Effector CD4-positive, alpha-beta T cell (primary cell): ENCODE results near the gene CGA. TPM values are rescaled to one million over a fixed set of nuclear protein-coding genes. Genes with fewer than 3 reads are reported as not detected.
"Not testable (repeated sequence)": the region's sequence is repeated elsewhere in the genome, so short reads cannot be mapped to it uniquely, and the experiment has no call there.

ENCODE experiments used
- DNase-seq: peaks from one replicate; pipeline ENCODE4 v3.0.0-alpha.2; 2020
- total RNA-seq: gene quantifications from one replicate; lab custom pipeline; 2026; lab: John Stamatoyannopoulos, UW

CGA gene
- total RNA-seq = not detected

DNA sequence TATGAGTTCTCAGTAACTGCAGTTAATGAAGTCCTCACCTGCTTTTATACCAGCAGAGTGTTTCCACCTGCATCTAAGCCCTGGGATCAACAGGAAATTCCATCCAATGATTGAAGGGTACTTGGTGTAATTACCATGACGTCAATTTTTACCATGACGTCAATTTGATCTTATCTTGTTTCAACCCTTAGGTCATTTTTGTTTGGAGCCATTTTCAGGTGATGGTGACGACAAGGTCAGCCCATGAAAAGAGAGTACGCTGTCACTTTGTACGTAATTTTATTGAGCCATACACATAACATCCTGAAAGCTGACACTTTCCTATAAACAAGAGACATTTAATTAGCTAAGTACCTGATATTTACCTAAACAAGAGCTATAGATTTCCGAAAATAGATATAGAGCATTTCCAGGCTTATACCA, at the start of gene CGA:
Gene CGA, minus strand, starts transcription at position 20 of the 423 bp plus-strand sequence. CDS start 6,906 bp downstream, outside the sequence.
- no peak for DNase-seq

DNA sequence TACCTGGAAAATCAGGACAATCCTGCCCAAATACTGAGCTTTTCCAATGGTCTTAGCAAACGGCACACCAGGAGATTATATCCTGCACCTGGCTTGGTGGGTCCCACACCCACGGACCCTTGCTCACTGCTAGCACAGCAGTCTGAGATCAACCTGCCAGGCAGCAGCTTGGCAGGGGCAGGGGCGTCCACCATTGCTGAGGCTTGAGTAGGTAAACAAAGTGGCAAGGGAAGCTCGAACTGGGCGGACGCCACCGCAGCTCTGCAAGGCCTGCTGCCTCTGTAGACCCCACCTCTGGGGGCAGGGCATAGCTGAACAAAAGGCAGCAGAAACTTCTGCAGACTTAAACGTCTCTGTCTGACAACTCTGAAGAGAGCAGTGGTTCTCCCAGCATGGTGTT, 45.0 kb upstream of the CGA start:
- not testable (repeated sequence) for DNase-seq

DNA sequence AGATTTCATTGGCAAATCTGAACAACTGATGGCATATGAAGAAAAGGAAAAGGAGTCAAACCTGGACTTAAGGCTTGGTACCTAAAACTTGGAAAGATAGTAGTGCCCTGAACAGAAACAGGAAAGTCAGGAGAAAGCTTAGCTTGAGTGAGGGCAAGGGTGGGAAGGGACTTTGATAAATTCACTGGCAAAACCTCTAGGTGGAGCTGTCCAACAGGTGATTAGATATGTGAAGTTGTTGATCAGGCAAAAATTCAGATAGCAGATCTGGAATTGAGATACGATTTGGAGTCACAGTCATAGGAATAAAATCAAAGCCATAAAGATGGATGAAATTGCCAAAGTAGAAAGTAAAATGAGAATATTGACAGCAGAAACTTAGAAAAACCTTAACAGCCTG, 44.3 kb upstream of the CGA start:
- DNase-seq = peak; percentile 50

DNA sequence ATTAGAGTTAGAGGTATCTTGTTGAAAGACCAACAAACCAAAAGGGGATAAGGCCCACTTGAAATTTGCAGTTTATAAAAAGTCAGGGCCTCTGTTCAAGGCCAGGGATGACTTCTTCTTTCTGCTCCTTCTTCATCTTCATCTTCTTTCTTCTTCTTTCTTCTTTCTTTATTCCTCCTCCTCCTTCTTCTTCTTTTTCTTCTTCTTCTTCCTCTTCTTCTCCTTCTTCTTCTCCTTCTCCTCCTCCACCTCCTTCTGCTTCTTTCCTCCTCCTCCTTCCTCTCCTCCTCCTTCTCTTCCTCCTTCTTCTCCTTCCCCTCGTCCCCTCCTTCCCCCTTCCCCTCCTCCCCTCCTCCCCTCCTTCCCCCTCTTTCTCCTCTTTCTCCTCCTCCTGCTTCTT, 42.1 kb upstream of the CGA start:
- DNase-seq = no peak

DNA sequence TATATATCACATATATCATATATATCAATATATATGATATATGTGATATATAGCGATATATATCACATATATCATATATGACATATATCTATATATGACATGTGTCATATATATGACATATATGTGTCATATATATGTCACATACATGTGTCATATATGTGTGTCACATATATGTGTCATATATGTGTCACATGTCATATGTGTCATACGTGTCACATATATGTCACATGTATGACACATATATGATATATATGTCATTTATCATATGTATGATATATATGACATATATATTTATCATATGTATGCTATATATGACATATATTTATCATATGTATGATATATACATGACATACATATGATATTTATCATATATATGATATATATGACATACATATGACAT, 32.8 kb upstream of the CGA start:
- DNase-seq = no peak

DNA sequence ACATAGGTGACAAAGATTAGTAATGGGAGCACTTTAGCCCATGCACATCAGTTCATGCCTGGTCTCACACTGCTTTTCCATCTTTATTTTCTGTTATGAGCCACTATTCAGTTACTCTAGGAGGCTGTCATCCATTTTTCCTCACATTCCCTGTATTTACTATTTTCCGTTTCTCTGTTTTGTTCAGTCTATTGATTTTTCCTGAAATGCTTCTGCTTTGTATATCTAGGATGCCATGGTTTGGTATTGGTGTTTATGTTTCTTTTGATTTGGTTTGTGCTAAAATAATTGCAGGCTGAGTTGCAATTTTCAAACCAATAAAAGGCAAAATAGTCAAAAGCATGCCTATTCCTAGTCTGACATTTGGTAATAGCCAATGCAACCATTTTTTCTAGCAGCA, 31.6 kb upstream of the CGA start:
- no peak for DNase-seq

DNA sequence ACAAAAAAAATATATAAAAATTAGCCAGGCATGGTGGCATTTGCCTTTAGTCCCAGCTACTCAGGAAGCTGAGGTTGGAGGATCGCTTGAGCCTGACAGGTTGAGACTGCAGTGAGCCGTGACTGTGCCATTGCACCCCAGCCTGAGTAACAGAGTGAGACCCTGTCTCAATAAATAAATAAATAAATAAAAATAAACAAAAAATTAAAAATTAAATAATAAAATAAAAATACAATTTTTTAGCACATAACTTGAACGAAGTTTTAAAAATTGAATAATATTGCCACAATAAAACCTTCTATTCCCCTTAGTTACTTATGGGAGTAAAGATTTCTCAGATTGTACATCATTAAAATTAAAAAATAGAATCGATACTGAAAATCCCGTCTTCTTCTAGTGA, 29.2 kb upstream of the CGA start:
- DNase-seq = no peak

DNA sequence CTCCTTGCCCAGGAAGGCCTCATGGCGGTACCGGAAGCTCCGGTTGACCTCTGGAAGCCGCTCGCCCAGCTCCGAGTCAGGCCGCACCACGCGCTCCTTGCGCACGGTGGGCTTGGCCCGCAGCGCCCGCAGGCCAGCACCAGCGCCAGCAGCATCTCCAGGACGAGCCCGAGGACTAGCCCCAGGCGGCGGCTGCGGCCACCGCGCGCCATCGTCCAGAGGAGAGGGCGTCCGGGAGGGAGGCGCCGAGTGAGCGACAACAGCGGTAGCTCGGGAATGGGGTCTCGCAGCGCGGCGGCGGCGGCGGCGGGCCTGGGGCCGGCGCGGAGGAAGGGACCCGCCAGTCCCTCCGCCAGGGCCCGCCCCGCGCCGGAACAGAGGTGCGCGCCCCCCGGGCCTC, 27.6 kb upstream of the CGA start:
- no peak for DNase-seq

DNA sequence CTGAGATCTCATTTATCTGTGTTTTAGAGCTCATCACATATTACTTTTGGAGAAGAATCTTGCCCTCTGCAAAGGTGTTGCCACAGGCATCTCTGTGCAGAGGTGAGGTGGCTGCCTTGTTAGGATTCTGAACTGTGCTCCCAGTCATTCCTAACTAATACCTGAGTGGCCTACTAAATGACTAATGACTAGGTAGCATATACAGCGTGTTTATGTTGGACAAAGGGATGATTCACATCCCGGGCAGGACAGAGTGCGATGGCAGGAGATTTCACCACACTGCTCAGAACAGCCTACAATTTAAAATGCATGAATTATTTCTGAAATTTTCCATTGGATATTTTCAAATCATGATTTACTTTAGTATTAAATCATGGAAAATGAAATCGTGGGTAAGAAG, 23.1 kb upstream of the CGA start:
- no peak for DNase-seq

DNA sequence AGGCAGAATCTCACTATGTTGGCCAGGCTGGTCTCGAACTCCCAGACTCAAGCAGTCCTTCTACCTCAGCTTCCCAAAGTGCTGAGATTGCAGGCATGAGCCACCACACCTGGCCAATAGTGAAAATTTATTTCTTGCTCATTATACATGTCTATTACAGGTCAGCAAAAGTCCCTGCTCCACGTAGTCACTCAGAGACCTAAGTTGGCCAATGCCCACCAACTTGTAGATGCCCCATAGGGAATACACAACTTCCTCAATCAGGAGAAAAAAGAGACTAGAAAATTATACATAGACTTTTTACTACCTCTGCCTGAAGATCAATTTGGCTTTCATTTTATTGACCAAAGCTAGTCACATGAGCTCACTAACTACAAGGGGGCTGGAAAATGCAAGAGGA, 22.0 kb upstream of the CGA start:
- no peak for DNase-seq

DNA sequence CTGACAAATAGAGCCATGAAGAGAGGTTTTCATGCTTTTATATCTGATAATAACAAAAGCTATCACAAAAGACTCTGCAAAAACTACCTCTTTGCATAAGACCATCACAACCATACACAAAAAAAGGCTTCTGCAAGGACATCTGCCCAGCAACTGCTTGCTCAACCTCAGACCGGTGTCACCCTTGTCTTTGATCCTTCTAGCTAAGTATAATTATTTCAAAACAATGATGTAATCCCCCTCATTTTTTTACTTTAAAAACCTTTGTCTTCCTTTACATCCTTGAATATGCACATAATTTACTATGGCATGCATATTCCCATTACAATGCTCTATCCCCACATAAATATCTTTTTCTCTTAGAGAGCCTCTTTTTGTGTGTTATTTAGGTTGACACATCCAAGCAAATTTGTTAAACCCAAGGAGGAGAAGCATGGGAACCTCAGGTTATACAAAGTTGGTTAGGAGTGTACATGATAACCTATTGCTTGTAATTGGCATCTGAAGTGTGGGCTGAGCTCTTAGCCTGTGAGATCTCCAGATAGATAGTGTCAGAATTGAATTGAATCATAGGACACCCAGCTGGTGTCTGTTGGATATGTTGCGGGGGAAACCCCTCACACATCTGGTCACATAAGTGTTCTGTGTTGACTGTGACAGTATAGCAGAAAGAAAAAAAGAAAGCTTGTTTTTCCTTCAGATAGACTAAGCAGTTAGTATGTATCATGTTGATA, 20.7 kb upstream of the CGA start:
- DNase-seq = no peak

DNA sequence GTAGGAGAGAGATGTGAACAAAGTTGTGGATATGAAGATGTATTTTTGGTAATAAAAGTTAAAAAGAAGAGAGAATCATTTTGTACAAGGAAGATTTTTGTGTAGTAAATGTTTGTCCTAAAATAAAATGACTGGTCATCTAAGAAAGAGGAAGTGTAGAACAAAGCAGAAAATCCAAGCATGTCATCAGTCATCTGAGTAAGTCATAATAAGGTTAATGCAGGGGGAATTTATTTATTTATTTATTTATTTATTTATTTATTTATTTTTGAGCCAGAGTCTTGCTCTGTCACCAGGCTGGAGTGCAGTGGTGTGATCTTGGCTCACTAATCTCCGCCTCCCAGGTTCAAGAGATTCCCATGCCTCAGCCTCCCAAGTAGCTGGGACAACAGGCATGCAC, 15.7 kb upstream of the CGA start:
- DNase-seq = no peak

DNA sequence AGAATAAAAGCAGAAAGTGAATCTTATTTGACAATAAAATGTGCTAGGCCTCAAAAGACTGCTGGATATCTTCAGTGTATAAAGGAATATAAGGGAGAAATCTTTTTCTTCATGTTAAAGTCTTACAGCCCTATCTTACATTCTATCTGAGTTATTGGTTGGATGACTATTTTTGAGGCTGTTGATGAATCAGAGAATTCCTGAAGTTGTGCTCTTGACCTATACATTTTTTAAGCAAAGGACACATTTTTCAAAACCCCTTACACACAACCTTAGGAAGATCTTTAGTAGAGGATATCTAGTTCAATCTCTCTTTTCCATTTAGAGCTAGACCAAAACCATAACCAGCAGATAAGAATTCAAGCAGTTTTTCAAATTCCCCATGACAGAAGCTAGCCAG, 10.9 kb upstream of the CGA start:
- DNase-seq = no peak

DNA sequence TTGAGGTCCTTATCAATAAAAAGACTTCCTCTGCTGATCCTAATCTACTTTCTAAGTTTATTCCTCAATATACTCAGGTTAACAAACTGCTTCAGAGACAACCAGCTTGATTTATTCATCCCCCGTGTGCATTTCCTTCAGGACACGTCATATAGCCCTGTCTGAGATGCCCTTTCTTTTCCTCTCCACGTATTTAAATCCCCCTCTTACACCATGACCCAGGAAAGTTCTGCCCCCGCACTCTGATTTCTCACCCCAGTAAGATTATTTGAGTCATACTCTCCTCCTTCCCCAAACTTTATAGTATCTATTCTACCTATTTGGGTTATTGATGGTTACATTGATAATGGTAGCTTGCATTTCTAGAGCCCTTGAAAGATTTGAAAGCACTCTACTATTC, 9.8 kb upstream of the CGA start:
- no peak for DNase-seq

DNA sequence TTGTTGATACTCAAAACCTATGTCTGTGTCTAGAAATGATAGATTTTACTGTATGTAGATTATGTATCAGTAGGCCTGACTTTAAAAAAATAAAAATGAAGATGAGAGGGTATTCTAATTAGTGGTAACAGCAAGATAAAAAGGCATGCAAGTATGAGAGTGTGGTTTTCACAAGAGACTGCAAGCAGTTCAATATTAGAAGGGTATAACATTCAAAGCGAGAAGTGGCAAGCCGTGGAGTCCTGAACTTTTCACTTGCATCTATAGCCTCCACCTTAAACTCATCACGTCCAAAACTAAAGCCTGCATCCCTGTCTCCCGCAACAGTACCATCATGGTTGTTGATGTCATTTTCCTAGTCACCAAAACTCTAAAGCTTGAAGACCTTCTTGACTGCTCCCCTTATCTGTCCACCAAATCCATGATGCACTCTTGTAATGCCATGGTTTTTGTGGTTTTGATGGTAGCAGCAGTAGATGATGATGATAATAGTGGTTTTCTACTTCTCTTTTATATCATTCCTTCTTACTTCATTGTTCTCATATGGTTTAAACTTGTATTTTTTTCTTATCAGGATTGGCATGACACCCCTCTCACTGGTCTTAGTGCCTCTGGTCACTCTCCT, 9.2 kb upstream of the CGA start:
- DNase-seq = no peak

DNA sequence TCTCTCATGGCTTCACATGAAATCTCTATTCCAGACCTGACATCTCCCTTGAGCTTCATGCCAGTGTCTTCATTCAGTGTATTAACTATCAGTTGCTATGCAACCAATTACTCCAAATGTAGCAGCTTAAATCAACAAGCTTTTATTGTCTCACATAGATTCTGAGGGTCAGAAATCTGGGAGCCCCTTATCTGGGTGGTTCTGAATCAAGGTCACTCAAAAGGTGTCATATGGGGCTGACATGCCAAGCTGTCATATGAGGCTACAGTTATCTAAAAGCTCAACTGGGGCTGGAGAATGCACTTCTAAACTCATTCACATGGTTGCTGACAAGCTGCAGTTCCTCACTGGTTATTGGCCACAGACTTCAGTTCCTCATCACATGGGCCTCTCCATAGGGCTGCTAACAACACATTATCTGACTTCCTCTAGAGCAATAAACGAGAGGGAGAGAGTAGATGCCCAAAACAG, 7.3 kb upstream of the CGA start:
- no peak for DNase-seq

DNA sequence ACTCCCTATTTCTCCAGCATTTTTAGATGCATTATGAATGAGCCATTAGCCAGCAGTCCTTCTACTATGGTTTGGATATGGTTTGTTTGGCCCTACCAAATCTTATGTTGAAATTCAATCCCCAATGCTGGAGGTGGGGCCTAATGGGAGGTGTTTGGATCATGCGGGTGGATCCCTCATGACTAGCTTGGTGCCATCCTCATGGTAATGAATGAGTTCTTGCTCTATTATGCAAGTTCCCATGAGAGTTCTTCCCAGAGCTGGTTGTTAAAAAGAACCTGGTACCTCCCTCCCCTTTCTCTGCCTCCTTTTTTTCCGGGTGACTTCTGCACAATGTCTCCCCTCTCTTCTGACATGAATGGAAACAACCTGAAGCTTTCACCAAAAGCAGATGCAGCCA, 6.2 kb upstream of the CGA start:
- no peak for DNase-seq

DNA sequence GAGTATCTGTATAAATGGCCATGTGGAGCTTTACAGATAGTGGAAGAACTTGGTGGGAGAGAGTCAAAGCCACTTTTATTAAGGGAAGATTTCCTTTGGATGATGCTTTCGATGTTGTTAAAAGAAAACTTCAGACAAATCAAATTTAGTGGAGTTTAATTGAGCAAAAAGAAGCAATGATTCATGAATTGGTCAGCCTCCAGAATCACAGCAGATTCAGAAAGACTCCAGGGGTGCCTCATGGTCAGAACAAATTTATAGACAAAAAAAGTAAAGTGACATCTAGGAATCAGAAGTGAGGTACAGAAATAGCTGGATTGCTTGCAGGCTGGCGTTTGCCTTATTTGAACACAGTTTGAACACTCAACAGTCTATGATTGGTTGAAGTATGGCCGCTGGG, 5.3 kb upstream of the CGA start:
- no peak for DNase-seq

DNA sequence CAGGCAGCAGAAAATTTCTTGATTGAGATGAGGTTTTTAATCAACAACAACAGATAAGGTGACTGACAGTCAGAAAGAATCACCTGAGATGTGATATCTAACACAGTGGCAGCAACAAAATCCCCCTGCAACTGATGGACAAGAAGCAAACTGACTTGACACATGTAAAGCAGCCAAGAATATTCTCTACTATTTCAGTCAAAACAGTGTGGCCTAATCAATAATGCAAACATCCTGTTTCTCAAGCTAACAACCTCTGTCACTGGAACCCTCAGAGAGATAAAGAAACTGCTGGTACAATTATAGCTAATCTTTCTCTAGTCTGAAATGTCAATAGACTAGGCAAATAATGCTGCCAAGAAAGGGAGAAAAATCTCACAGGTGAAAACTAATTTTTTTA, 4.6 kb upstream of the CGA start:
- DNase-seq = no peak

DNA sequence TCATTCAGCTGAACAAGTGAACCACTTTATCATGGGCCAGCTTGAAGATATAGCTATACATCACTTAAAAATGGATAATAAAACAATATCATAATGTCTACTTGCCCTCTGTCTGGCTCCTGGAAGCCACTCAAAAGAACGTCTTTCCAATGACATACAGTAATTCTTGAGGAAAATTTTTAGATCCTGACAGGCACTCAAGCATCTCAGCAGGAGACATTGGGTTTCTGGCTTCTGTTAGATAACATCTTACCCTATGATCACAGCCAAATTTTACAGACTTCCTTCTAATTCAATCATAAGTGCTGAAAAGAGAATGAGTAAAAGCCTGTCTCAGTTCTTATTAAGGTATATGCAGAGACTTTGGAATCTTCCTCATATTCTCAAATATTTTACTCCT, 330 bp downstream of the CGA start:
- DNase-seq = no peak

DNA sequence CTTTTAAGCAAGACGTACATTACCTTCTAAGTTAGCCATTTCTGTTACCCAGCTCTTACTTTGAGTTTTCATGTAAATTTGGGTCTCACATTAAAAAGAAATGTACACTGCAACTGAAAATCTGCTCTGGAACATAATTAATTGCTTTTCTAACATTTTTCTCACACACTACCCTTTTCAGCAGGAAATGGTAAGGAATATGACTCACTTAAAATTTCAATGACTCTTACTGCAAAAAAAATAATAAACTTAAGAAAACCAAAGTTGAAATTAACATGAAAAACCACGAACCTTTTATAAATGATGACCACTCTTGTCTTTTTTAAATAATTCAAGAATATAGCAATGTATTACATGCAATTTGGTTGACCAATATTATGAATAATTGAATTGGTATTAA, 1.3 kb downstream of the CGA start:
- no peak for DNase-seq

DNA sequence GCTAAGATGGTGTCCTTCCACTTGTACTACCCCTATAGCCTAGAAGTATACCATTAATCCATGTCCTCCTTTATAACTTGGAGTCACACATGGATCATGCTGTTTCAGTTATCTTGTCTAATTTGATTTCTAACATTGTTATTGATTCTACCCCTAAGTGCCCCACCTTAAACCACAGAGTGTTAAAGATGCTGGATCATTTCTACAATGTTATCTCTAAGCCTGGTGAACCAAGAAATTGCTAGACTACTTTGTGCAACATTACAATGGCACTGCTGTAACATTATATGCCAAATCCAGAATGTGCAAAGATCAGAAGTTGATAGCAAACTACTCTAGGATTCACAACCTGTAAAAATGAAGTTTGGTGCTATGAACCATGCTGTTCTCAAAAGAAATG, 1.7 kb downstream of the CGA start:
- DNase-seq = no peak

DNA sequence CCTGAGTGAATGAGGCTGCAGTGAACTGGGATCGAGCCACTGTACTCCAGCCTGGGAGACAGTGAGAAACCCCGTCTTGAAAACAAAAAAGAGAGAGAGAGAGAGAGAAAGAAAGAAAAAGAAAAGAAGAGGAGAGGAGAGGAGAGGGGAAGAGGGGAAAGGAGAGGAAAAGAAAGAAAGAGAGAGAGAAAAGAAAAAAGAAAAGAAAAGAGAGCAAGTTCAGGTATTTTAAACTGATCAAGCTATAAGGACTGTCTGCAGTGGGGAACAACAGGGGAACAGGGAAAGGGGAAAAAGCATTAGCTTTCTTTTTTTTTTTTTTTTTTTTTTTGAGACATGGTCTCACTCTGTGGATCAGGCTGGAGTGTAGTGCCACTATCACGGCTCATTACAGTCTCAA, 2.5 kb downstream of the CGA start:
- no peak for DNase-seq

DNA sequence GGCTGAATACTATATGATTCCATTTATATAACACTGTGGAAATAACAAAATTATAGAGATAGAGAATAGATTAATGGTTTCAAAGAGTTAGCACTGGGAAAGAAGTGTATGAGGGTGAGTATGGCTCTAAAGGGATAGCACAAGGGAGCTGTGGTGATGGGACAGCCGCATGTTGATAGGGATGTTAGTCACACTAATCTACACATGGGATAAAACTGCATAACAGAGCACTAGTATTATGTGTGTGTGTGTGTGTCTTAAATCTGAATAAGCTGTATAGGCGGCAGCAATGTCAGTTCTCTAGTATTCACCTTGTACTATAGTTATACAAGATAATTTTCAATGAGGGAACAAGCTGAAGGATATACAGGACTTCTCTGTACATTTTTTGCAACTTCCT, 5.8 kb downstream of the CGA start:
- DNase-seq = no peak

DNA sequence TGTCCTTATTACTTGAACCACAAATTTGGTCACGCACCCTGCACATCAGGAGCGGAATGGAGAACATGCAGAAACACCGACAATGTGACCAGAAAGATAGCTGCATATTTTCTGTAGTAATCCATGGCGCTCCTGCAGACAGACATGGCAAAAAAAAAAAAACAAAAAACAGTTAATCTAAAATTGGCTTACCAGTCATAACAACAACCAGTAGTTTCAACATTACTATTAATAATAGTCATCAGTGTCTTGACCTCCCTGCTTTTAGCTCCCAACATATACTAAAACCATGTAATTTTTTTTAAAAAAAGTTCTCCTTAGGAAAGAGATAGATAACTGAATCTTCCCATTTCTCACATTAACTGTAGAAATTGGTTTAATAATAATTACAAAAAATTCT, 6.8 kb downstream of the CGA start:
- no peak for DNase-seq
